HL-60 (cell line): ENCODE results near the gene UBAP1L.
"Not testable (repeated sequence)": the region's sequence is repeated elsewhere in the genome, so short reads cannot be mapped to it uniquely, and the experiment has no call there.

ENCODE experiments used
- DNase-seq, 2 experiments: peaks; one replicate each; pipeline ENCODE4 v3.0.0-alpha.2; 2010 to 2020; ENCODE audit warnings: low read depth in 1 of 2, low spot score in 1 of 2
- H3K27ac ChIP-seq: fragments of 250-450 bp; sonication (Bioruptor Pico); replicated peaks from 2 replicates; pipeline ENCODE4 v1.5.1; 2020; ENCODE audit warnings: mild to moderate bottlenecking, moderate library complexity
- H3K27me3 ChIP-seq: fragments of 250-450 bp; sonication (Bioruptor Pico); 2 replicates; pipeline ENCODE4 v1.5.1; 2021; ENCODE audit warnings: mild to moderate bottlenecking, moderate library complexity; ENCODE audit not compliant: insufficient read depth, poor library complexity, severe bottlenecking
- H3K4me3 ChIP-seq: replicated peaks from 2 replicates; pipeline ENCODE4 v1.5.1; 2011; ENCODE audit warnings: mild to moderate bottlenecking, control low read depth, low read length; ENCODE audit not compliant: insufficient read depth
- GABPA ChIP-seq: IDR thresholded peaks from 2 replicates; pipeline ENCODE4 v1.6.1; 2012; ENCODE audit warnings: low read depth
- POLR2AphosphoS5 ChIP-seq: IDR thresholded peaks from 2 replicates; pipeline ENCODE4 v1.6.1; 2012; ENCODE audit warnings: low read depth
- SPI1 ChIP-seq: IDR thresholded peaks from 2 replicates; pipeline ENCODE4 v1.6.1; 2012; ENCODE audit warnings: low read depth, mild to moderate bottlenecking, borderline replicate concordance
- TF ChIP-seq, protein P1 (sequence below): IDR thresholded peaks from one replicate; pipeline ENCODE4 v1.5.1; 2011; ENCODE audit warnings: low read length, control low read depth, inconsistent platforms; ENCODE audit not compliant: insufficient read depth
- TF ChIP-seq, protein P2 (sequence below): IDR thresholded peaks from 2 replicates; pipeline ENCODE4 v1.6.1; 2012; ENCODE audit warnings: low read depth; ENCODE audit not compliant: insufficient replicate concordance

Gene UBAP1L

DNA sequence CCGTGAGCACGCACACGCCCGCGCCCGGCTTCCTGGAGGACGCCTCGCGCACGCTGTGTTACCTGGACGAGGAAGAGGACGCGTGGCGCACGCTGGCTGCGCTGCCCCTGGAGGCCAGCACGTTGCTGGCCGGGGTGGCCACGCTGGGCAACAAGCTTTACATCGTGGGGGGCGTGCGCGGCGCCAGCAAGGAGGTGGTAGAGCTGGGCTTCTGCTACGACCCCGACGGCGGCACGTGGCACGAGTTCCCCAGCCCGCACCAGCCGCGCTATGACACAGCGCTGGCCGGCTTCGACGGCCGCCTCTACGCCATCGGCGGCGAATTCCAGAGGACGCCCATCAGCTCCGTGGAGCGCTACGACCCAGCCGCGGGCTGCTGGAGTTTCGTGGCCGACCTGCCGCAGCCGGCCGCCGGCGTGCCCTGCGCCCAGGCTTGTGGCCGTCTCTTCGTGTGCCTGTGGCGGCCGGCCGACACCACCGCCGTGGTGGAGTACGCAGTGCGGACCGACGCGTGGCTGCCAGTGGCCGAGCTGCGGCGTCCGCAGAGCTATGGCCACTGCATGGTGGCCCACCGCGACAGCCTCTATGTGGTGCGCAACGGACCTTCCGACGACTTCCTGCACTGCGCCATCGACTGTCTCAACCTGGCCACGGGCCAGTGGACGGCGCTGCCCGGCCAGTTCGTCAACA lies 37.6 kb downstream of the UBAP1L start:
- TF ChIP-seq POLR2AphosphoS5 (no peak), GABPA (no peak), SPI1 (no peak)
- TF ChIP-seq, protein P1, sequence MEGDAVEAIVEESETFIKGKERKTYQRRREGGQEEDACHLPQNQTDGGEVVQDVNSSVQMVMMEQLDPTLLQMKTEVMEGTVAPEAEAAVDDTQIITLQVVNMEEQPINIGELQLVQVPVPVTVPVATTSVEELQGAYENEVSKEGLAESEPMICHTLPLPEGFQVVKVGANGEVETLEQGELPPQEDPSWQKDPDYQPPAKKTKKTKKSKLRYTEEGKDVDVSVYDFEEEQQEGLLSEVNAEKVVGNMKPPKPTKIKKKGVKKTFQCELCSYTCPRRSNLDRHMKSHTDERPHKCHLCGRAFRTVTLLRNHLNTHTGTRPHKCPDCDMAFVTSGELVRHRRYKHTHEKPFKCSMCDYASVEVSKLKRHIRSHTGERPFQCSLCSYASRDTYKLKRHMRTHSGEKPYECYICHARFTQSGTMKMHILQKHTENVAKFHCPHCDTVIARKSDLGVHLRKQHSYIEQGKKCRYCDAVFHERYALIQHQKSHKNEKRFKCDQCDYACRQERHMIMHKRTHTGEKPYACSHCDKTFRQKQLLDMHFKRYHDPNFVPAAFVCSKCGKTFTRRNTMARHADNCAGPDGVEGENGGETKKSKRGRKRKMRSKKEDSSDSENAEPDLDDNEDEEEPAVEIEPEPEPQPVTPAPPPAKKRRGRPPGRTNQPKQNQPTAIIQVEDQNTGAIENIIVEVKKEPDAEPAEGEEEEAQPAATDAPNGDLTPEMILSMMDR, result no peak
- TF ChIP-seq, protein P2, sequence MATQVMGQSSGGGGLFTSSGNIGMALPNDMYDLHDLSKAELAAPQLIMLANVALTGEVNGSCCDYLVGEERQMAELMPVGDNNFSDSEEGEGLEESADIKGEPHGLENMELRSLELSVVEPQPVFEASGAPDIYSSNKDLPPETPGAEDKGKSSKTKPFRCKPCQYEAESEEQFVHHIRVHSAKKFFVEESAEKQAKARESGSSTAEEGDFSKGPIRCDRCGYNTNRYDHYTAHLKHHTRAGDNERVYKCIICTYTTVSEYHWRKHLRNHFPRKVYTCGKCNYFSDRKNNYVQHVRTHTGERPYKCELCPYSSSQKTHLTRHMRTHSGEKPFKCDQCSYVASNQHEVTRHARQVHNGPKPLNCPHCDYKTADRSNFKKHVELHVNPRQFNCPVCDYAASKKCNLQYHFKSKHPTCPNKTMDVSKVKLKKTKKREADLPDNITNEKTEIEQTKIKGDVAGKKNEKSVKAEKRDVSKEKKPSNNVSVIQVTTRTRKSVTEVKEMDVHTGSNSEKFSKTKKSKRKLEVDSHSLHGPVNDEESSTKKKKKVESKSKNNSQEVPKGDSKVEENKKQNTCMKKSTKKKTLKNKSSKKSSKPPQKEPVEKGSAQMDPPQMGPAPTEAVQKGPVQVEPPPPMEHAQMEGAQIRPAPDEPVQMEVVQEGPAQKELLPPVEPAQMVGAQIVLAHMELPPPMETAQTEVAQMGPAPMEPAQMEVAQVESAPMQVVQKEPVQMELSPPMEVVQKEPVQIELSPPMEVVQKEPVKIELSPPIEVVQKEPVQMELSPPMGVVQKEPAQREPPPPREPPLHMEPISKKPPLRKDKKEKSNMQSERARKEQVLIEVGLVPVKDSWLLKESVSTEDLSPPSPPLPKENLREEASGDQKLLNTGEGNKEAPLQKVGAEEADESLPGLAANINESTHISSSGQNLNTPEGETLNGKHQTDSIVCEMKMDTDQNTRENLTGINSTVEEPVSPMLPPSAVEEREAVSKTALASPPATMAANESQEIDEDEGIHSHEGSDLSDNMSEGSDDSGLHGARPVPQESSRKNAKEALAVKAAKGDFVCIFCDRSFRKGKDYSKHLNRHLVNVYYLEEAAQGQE, result no peak
- no peak overlapping the region for H3K27ac ChIP-seq
- H3K4me3 ChIP-seq, result no peak overlapping the region
- no peaks in the 10 kb centered on the region for H3K27me3 ChIP-seq
- DNase-seq, result no peak

DNA sequence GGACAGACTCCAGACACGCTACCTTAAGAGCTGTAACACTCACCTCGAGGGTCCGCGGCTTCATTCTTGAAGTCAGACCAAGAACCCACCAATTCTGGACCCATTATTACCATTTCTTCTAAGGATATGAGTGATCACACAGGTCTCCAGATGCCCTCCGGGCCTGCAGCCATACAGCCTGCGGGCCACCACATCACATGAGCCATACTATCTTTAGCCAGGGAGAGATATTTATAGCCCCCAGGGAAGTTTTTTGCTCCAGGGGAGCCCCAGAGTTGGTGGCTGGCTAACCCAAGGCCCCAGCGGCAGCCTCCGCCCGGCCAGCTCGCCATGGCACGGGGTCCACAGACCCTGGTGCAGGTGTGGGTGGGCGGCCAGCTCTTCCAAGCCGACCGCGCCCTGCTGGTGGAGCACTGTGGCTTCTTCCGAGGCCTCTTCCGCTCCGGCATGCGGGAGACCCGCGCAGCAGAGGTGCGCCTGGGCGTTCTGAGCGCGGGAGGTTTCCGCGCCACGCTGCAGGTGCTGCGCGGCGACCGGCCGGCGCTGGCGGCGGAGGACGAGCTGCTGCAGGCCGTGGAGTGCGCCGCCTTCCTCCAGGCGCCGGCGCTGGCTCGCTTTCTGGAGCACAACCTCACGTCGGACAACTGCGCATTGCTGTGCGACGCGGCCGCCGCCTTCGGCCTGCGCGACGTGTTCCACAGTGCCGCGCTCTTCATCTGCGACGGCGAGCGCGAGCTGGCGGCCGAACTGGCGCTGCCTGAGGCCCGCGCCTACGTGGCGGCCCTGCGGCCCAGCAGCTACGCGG lies 38.3 kb downstream of the UBAP1L start, which contains the start of gene KBTBD13:
TSS of gene KBTBD13 (plus strand) at position 261 of the 805 bp plus-strand sequence. CDS start at position 331, 70 bp downstream.
- TF ChIP-seq GABPA (no peak), SPI1 (no peak)
- TF ChIP-seq, protein P1, result no peak
- no peak within 1 kb of the TSS for H3K4me3 ChIP-seq
- no peak for DNase-seq
- no peaks in the 10 kb centered on the region for H3K27me3 ChIP-seq
- no peak within 1 kb of the TSS for H3K27ac ChIP-seq

DNA sequence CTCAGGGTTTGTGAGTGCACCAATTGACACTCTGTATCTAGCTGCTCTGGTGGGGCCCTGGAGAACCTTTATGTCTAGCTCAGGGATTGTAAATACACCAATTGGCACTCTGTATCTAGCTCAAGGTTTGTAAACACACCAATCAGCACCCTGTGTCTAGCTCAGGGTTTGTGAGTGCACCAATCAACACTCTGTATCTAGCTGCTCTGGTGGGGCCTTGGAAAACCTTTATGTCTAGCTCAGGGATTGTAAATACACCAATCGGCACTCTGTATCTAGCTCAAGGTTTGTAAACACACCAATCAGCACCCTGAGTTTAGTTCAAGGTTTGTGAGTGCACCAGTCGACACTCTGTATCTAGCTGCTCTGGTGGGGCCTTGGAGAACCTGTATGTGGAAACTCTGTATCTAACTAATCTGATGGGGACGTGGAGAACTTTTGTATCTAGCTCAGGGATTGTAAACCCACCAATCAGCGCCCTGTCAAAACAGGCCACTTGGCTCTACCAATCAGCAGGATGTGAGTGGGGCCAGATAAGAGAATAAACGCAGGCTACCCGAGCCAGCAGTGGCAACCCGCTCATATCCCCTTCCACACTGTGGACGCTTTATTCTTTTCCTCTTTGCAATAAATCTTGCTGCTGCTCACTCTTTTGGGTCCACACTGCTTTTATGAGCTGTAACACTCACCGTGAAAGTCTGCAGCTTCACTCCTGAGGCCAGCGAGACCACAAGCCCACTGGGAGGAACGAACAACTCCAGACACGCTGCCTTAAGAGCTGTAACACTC lies 39.2 kb downstream of the UBAP1L start:
- not testable (repeated sequence) for H3K27ac ChIP-seq

DNA sequence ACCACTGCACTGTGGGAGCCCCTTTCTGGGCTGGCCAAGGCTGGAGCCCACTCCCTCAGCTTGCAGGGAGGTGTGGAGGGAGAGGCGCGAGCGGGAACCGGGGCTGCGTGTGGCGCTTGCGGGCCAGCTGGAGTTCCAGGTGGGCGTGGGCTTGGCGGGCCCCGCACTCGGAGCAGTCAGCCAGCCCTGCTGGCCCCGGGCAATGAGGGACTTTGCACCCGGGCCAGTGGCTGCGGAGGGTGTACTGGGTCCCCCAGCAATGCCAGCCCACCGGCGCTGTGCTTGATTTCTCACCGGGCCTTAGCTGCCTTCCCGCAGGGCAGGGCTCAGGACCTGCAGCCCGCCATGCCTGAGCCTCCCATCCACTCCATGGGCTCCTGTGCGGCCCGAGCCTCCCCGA lies 40.1 kb downstream of the UBAP1L start:
- DNase-seq, H3K27ac ChIP-seq, H3K27me3 ChIP-seq, H3K4me3 ChIP-seq: not testable (repeated sequence)

More for the DNA sequence above, 39.2 kb downstream of the UBAP1L start:
- not testable (repeated sequence) for DNase-seq, H3K27me3 ChIP-seq, H3K4me3 ChIP-seq

GRCh38 chr15:65072617-65073016 lies 42.4 kb downstream of the UBAP1L start:
- Histone ChIP-seq H3K4me3 (no peak overlapping the region), H3K27me3 (peaks cover 8% of the 10 kb centered on the region), H3K27ac (no peak overlapping the region)
- TF ChIP-seq SPI1 (no peak), POLR2AphosphoS5 (no peak), GABPA (no peak)
- TF ChIP-seq, protein P2, result no peak
- TF ChIP-seq, protein P1, result no peak
- no peak for DNase-seq
